ENCODE data around the gene TSC22D4. TPM values are rescaled to one million over a fixed set of nuclear protein-coding genes. Genes with fewer than 3 reads are reported as not detected.

TSC22D4 gene
- total and polyA plus RNA-seq, 2 experiments from 2014 or later = 14.6 to 24.9 TPM

DNA sequence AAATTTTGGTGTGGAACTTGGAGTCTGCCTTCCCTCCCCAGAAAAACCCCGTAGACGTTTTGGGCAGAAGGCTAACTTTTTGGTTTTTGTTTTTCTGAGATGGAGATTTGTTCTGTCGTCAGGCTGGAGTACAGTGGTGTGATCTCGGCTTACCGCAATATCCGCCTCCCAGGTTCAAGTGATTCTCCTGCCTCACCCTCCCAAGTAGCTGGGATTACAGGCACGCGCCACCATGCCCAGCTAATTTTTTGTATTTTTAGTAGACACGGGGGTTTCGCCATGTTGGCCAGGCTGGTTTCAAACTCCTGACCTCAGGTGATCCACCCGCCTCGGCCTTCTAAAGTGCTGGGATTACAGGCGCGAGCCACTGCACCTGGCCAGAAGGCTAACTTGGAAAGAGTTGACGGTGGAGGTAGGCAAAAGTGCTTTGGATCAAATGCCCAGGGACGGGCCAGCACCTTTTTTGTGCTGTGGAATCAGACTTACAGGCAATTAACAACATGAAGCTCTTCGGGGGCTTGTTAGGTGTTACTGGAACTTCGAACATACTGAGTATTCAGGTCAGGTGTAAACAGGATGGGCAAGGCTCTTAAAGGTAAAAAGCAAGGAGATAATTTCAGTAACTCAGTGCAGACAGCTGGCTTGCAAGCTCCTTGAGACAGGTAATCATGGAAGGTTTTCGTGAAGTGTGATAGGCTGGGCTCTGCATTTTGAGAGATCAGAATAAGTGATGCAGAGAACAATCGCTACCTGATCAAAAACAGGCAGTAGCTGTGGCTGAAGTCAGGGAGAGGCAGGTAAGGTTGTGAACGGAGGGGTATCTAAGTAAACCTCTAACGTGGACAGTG is 44.5 kb downstream of the TSC22D4 start:
- Histone ChIP-seq H3K4me2 (peak overlapping the region; percentile 98), H2AFZ (no peak overlapping the region), H4K20me1 (replicated peaks; ENCODE audit: insufficient read depth) (peaks cover 3% of the 10 kb centered on the region; the same call in 1 of the 2 replicates), H3K4me3 (peak overlapping the region; percentile 70), H3F3A (replicated peaks; ENCODE audit: low read depth) (peaks cover 39% of the 10 kb centered on the region), H3K27me3 (ENCODE audit: insufficient read depth) (no peaks in the 10 kb centered on the region), H3K4me1 (ENCODE audit: insufficient read depth) (peaks cover 29% of the 10 kb centered on the region; the same call in 1 of the 2 replicates), H3K27ac (ENCODE audit: low read depth) (peak overlapping the region; percentile 83), H3K36me3 (ENCODE audit: insufficient read depth) (peaks cover 9% of the 10 kb centered on the region; the same call in 1 of the 2 replicates), H3K79me2 (replicated peaks; ENCODE audit: insufficient read depth) (peaks cover 44% of the 10 kb centered on the region), H3K9me2 (ENCODE audit: insufficient read depth) (no peaks in the 10 kb centered on the region)
- Mint-ChIP-seq H3K4me1 (peaks cover 48% of the 10 kb centered on the region), H3K27ac (peak overlapping the region; percentile 96), H3K4me3 (peak overlapping the region; percentile 86), H3K36me3 (ENCODE audit: low read depth) (peaks cover 53% of the 10 kb centered on the region), H3K9me3 (peaks cover 1% of the 10 kb centered on the region), H3K27me3 (ENCODE audit: insufficient read depth, low read depth, poor library complexity) (peaks cover 26% of the 10 kb centered on the region)
- no peak for TF ChIP-seq NANOG (IDR thresholded peaks at IDR 0.05; ENCODE audit: borderline replicate concordance)
- TF ChIP-seq CTCF (conservative IDR thresholded peaks at IDR 0.05; ENCODE audit: low read depth in 2 of 2) = no peak
- TF ChIP-seq EZH2 (IDR thresholded peaks at IDR 0.05; ENCODE audit: low read depth, unreplicated experiment) = no peak
- no peak for TF ChIP-seq ZNF114 (CRISPR knock-in tag; IDR thresholded peaks at IDR 0.05)
- TF ChIP-seq JUNB (IDR thresholded peaks at IDR 0.05; ENCODE audit: unreplicated experiment) = no peak
- no peak for TF ChIP-seq POLR2AphosphoS5 (IDR thresholded peaks at IDR 0.05; ENCODE audit: low read depth)
- no peak for TF ChIP-seq ZNF331 (CRISPR knock-in tag; IDR thresholded peaks at IDR 0.05; ENCODE audit: low read depth)
- no peak for TF ChIP-seq ETS1 (IDR thresholded peaks at IDR 0.05)
- no peak for TF ChIP-seq CREB1 (CRISPR knock-in tag; IDR thresholded peaks at IDR 0.05; ENCODE audit: low read depth)
- TF ChIP-seq STAT1 (IDR thresholded peaks at IDR 0.05; ENCODE audit: unreplicated experiment) = no peak
- no peak for TF ChIP-seq EZH2phosphoT487 (IDR thresholded peaks at IDR 0.05; ENCODE audit: unreplicated experiment)
- no peak for TF ChIP-seq ZNF462 (CRISPR knock-in tag; IDR thresholded peaks at IDR 0.05)
- DNase-seq (ENCODE audit: low spot score) (no peak), ATAC-seq (no peak)
